HG03575 (cell line): ENCODE measurements around the gene TMEM147.

Experiments used
- ATAC-seq: cut with Tn5 transposase; IDR thresholded peaks from one replicate; pipeline ENCODE4 v1.9.1; 2021; ENCODE audit not compliant: unreplicated experiment, insufficient number of reproducible peaks, low FRiP score; ENCODE audit errors: extremely low read depth

TMEM147 gene

DNA sequence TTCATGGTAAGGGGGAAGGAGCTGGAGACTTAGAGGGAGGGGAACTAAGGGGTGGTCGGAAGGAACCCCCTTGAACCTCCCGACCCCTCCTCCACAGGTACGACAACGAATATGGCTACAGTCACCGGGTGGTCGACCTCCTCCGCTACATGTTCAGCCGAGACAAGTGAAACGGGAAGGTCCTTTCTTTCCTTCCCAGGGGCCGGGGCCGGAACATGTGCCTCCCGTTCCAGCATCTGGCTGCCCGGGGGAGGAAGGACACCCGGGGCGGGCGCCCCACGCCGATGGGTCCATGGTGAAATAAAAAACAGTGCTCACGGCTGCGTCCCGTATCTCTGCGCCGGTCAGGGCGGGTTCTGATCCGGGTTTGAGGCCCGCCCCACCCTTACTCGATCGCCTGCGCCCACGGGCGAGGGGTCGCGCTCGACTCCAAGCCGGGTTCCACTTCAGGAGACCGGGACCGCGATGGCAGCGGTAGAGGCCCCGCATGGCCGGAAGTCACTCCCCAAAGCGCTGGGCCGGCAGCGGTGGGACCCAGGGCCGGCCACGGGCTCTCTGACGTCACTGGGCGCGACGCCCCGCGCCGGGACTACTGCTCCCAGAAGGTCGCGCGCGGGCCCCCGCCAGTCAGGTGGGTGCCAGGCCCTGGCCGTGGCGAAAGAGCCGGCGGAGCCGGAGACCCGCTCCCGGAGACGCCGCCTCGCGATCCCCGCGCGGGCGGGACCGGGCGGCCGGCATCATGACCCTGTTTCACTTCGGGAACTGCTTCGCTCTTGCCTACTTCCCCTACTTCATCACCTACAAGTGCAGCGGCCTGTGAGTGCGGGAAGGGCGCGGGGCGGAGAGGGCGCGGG lies at the start of gene TMEM147:
Gene TMEM147, plus strand, starts transcription at position 626 of the 854 bp plus-strand sequence. Its CDS starts 114 bp downstream, at position 740.
- no peak for ATAC-seq

DNA sequence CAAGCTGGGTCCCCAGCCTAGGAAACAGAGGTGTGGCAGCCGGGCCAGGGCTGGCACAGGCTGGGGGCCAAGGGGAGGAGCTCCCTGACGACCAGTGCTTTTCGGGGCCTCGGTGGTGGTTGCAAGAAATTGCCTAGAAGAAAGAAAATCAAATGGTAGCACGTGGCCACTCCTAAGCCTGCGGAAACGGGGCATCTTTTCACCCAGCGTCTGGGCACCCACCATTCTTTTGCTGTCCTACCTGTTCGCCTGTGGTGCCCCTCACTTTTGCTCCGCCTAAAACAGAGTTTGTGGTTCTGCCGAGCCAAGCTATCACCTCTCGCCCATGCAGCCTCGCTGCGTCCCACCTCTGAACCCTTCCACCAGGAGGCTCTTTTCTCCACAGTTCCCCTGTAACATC lies 48.0 kb upstream of the TMEM147 start:
- no peak for ATAC-seq

DNA sequence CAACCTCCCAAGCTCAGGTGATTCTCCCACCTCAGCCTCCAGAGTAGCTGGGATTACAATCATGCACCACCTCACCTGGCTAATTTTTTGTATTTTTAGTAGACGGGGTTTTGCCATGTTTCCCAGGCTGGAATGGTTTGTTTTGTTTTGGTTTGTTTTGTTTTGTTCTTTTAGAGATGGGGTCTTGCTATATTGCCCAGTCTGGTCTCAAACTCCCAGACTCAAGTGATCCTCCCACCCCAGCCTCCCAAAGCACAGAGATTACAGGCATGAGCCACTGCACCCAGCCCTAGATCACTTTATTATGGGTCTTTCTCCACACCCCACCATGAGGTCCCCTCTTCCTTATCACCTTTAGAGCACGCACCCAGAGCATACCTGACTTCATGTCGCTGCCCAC lies 47.2 kb upstream of the TMEM147 start:
- no peak for ATAC-seq

DNA sequence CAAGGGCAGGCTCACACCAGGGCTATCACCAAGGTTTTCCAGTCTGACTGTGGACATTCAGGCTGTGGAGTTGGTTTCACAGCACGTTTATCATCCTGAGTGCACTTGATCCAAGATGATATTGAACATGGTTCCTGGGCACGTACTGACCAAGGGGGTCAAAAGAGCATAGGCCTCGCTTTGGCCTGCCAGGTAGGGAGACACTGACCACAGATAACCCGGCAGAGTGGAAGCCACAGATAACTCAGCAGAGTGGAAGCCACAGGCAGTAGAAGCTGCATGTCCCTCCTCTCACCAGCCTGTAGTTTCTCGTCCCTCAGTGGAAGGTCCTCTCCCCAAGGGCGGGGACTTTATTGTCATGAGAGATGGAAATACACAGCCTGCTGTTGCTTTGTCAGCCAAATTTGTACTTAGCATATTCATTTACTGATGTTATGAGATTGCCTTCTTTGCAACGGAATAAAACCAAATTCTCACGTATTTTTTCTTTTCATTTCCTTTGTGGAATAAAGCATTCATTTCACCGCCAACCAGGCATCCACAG lies 46.4 kb upstream of the TMEM147 start:
- ATAC-seq = no peak

- no peak for ATAC-seq
These were observed 44.8 kb upstream of the TMEM147 start for GRCh38 chr19:35500611-35501010.

DNA sequence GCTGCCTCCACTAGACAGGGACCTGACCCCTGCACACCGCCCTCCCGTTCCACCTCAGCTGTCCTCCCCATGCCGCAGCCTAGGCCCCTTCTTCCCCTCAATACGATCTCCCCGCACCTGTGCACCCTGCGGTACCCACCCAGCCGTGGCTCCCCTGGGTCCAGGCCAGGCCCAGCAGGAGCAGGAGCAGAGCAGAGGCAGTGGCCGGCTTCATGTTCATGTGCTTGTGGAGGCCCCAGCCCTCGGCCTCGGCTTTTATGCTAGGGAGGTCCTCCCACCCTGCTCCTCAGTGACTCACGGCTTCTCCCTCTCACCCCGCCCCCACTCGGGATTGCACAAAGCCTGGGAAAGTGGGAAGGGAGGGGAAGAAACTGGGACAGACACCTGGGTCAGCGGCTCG lies 43.7 kb upstream of the TMEM147 start:
- no peak for ATAC-seq

DNA sequence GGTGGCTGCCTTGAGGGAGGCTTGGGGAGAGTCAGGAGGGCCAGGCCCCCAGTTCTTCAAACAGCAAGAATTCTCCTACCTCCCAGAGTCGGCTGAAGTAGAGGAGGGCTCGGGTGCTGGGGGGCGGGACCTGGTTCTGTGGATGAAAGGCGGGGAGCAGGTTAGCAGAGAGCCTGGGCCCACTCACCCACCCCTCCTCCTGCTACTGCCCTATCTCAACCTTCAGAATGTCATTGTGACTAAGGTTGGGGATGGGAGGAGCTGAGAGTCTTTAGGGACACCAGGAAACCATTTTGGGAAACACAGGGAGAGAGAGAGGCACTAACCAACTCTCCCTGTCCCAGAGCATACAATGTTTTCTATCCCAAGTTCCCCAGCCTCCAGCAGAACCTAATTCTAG lies 42.7 kb upstream of the TMEM147 start:
- ATAC-seq = no peak

DNA sequence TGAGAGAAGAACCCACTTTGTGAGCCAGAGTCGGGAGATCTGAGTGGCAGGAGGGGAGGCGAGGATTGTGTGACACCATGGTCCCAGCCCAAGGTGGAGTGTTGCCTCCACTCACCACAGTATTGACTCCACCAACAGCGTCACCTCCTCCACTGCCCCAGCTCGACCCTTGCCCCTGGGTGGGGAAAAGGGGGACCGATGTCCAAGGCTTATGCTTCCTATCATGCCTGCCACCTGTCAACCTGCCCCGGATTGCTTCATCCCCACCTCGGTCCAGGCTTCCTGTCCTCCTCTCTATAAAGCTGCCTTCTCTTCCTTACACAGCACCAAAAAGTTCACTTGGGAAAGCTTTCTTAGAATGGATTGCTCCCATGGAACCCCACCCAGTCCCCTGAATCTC lies 39.4 kb upstream of the TMEM147 start:
- no peak for ATAC-seq

- no peak for ATAC-seq
These were observed 37.9 kb upstream of the TMEM147 start for GRCh38 chr19:35507561-35507960.

GRCh38 chr19:35508129-35508528 lies 37.3 kb upstream of the TMEM147 start:
- no peak for ATAC-seq

DNA sequence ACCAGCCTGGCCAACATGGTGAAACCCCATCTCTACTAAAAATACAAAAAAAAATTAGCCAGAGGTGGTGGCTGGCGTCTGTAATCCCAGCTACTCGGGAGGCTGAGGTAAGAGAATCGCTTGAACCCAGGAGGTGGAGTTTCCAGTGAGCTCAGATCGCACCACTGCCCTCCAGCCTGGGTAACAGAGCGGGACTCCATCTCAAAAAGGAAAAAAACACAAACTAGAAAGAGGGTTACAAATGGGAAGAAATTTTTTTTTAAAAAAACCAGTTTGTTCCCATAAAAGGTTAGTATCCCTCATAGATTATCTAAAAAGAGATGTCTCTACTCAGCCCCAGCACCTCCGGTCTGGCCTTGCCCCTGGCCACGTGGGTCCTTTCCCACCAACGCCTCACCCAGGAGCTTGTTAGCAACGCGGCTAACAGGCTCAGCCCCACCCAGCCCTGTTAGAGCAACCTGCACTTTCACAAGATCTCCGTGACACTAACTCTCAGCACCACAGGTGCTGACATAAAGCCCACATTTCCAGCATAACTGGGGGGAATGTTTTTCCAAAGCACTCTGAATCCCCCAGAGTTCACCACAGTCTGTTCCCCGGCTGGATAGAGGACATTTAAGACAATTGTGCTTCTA lies 36.3 kb upstream of the TMEM147 start:
- ATAC-seq = no peak

DNA sequence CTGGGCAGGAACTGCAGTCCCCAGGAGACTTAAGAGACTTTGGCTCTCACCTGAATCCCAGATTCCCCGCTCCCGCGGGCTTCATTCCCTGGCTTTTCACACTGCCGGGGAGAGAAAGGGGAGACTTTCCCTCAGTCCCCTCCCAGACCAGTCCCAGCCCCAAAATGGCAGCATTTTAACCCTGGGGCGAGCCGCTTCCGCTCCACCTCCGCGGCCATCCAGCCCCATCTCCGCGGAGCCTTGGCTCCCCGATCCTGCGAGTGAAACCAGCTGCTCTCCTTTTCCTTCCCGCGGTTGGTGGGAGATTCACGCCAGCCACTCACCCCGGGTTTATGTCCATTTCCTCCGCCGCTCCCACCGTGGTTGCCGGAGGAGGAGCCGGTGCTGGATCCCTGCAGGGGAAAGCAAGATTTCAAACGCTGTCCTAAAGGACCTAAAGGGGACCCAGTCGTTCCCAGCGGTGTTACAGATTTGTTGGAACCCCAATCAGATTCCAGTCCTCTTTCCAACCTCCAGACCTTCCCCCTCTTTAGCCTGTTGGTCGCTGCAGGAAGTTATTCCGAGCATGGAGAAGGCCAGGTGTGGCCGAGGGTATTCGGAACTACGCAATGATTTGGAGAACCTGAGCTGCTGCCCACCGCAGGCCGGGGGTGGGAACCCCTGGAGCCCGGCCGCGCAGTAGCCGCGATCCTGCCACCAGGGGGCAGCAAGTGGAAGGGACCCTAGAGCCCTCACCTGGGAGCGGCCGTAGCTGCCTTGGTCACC lies 35.4 kb upstream of the TMEM147 start:
- no peak for ATAC-seq

DNA sequence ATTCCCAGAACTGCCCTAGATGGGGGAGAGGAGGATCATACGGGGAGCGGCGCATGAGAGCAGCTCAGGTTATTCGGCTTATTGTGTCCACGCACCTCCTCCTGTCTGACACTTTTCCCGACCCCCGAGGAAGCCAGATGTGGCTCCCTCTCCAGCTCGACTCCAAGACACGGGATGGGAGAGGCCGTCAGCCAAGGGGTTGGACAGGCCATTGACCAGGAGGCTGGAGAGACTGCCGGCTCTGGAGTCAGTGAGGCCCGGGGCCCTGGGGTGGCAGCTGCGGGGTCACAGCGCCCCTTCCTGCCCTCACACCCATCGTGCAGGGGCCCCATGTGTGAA lies 34.8 kb upstream of the TMEM147 start:
- ATAC-seq = no peak

DNA sequence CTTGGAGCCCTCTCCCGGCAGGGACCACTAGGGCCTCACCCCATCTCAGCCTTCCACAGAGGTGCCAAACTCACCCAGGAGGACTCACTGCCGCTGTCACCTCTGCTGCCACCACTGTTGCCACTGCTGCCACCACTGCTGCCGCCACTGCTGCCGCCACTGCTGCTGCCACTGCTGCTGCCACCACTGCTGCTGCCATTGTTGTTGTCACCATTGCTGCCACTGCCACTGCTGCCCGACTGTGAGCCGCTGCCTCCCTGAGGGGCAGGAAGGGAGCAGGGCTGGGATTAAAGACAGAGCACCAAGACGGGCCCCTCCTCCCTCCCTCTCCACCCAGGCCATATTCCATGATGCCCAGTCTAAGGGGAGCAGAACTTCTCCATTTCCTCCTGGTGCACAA lies 34.1 kb upstream of the TMEM147 start:
- ATAC-seq = no peak

DNA sequence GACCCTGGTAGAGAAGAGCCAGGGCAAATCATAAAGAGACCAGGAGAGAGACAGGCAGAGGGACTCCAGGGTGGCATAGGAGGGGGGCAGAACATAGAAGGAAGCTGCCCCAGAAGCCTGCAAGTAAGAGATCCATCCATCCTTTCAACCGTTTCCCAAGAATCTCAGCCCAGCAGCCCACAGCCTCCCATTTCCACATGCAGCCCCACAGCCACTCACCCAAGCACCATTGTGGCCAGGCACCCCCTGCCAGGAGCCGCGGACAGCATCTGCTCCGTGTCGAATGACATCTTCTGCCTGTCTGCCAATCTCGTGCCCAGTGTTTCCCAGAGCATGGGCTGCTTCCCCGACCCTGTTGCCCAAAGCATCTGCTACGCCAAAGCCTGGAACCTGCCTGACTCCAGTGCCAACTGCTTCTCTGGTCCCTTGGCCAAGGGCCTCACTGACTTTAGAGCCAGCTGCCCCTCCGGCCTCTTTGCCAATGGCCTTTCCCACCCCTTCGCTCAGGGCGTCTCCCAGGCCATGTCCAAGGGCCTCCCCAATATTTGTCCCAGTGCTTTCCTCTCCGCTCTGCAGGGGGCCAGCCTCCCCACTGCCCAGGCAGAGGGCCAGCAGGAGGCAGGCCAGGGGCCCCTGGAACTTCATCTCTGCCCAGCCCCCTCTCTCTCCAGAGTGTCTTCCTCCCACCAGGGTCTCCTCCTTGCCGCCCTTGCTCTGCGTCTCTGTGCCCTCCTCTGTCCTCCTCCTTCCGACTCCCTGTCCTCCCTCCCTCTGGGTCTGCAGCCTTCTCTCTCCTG lies 32.4 kb upstream of the TMEM147 start:
- no peak for ATAC-seq

DNA sequence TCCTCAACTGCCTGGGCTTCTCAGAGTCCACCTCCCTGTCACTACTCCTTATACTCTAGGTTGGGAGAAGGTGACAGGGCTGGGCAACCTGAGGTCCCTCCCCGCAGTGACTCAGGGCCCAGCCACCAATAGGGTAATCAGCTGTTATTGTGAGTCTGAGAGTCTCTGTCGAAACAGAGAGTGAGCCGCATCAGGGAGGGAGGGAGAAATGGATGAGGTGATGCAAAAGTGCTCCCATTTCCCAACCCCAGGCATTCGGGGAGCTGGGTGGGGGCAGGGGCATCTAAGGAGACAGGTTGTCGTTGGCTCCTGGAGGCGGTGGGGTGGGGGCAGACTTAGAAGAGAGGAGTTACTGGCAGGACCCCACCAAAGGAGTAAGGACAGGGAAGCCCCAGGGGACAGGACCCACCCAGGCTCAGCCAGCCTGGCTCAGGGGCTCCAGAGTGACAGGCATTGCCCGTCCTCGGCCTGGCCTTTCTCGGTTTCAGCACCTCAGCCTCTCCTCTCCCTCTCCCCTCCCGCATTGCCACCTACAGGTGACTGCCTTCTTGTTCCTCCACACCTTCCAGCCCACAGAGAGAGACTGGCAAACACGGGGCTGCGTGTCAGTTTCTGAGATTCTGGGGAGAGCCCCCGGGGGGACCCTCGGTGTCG lies 31.7 kb upstream of the TMEM147 start, which contains the start of gene DMKN:
Gene DMKN, minus strand, starts transcription at position 22 of the 654 bp plus-strand sequence. CDS start 174 bp downstream, outside the sequence.
- ATAC-seq = no peak

GRCh38 chr19:35514282-35514809 lies 31.1 kb upstream of the TMEM147 start:
- no peak for ATAC-seq

- no peak for ATAC-seq
These were observed 29.1 kb upstream of the TMEM147 start for GRCh38 chr19:35516310-35516709.
